ENCODE measurements around the gene M1AP.

- TF ChIP-seq CTCF (IDR thresholded peaks at IDR 0.05) (no peak), EP300 (IDR thresholded peaks at IDR 0.05) (no peak)
These were observed 31.5 kb upstream of the M1AP start for GRCh38 chr2:74679615-74680014.
